Stimulated activated CD8-positive, alpha-beta memory T cell treated with anti-CD3 and anti-CD28 coated beads, Interleukin-4, amount 100 ng/mL, for 4 hours (primary cell): ENCODE results near the gene ANTXR2.
"Not testable (repeated sequence)": the region's sequence is repeated elsewhere in the genome, so short reads cannot be mapped to it uniquely, and the experiment has no call there.

Source experiments
- DNase-seq, 2 donors: peaks; one replicate each; pipeline ENCODE4 v3.0.0-alpha.2; 2020; ENCODE audit warnings: low read depth in 2 of 2, low spot score in 1 of 2

The ANTXR2 gene

GRCh38 chr4:80024335-80024734 lies 48.7 kb downstream of the ANTXR2 start:
- no peak for DNase-seq

GRCh38 chr4:80022282-80022681 lies 50.7 kb downstream of the ANTXR2 start:
- no peak for DNase-seq

GRCh38 chr4:80017125-80017854 lies 55.7 kb downstream of the ANTXR2 start:
- no peak for DNase-seq

- no peak for DNase-seq
These were observed 56.5 kb downstream of the ANTXR2 start for GRCh38 chr4:80016506-80016905.

- DNase-seq, result no peak
These were observed 57.4 kb downstream of the ANTXR2 start for GRCh38 chr4:80015407-80016189.

- no peak for DNase-seq
These were observed 58.5 kb downstream of the ANTXR2 start for GRCh38 chr4:80014531-80014930.

- no peak for DNase-seq
These were observed 60.7 kb downstream of the ANTXR2 start for GRCh38 chr4:80012291-80012690.

- no peak for DNase-seq
These were observed 61.3 kb downstream of the ANTXR2 start for GRCh38 chr4:80011636-80012236.

- no peak for DNase-seq
These were observed 62.7 kb downstream of the ANTXR2 start for GRCh38 chr4:80010316-80010715.

- DNase-seq, result no peak
These were observed 63.2 kb downstream of the ANTXR2 start for GRCh38 chr4:80009806-80010205.

GRCh38 chr4:80008971-80009370 lies 64.1 kb downstream of the ANTXR2 start:
- DNase-seq, result no peak

- no peak for DNase-seq
These were observed 64.7 kb downstream of the ANTXR2 start for GRCh38 chr4:80008351-80008750.

- DNase-seq, result no peak
These were observed 65.3 kb downstream of the ANTXR2 start for GRCh38 chr4:80007745-80008149.

- DNase-seq, result no peak
These were observed 65.9 kb downstream of the ANTXR2 start for GRCh38 chr4:80006935-80007744.

GRCh38 chr4:80005863-80006262 lies 67.2 kb downstream of the ANTXR2 start:
- no peak for DNase-seq

- DNase-seq, result no peak
These were observed 68.7 kb downstream of the ANTXR2 start for GRCh38 chr4:80004319-80004718.

GRCh38 chr4:80002559-80002958 lies 70.5 kb downstream of the ANTXR2 start:
- not testable (repeated sequence) for DNase-seq

GRCh38 chr4:79999048-79999447 lies 74.0 kb downstream of the ANTXR2 start:
- DNase-seq, result not testable (repeated sequence)

- DNase-seq, result no peak
These were observed 74.8 kb downstream of the ANTXR2 start for GRCh38 chr4:79998201-79998600.

- DNase-seq, result no peak
These were observed 76.2 kb downstream of the ANTXR2 start for GRCh38 chr4:79996851-79997250.

- no peak for DNase-seq
These were observed 79.6 kb downstream of the ANTXR2 start for GRCh38 chr4:79993476-79993875.
